Nephron progenitor cell (in vitro differentiated cells): Measurements from ENCODE around the gene DEFB124.
"Not testable (repeated sequence)": the region's sequence is repeated elsewhere in the genome, so short reads cannot be mapped to it uniquely, and the experiment has no call there.

ENCODE experiments used
- DNase-seq: peaks from one replicate; pipeline ENCODE4 v3.0.0; 2021
- H3K27ac Mint-ChIP-seq: 2 replicates; pipeline ENCODE4 v1.8.0; 2021; ENCODE audit warnings: mild to moderate bottlenecking, moderate library complexity, mixed read lengths
- H3K27me3 Mint-ChIP-seq: 2 replicates; pipeline ENCODE4 v1.8.0; 2021; ENCODE audit warnings: mild to moderate bottlenecking, low read depth, mixed read lengths; ENCODE audit not compliant: poor library complexity
- H3K36me3 Mint-ChIP-seq: 2 replicates; pipeline ENCODE4 v1.8.0; 2021; ENCODE audit warnings: low read depth, mixed read lengths
- H3K4me1 Mint-ChIP-seq: 2 replicates; pipeline ENCODE4 v1.8.0; 2021; ENCODE audit warnings: mixed read lengths
- H3K4me3 Mint-ChIP-seq: 2 replicates; pipeline ENCODE4 v1.8.0; 2021; ENCODE audit warnings: mild to moderate bottlenecking, moderate library complexity, mixed read lengths
- H3K9me3 Mint-ChIP-seq: 2 replicates; pipeline ENCODE4 v1.8.0; 2021; ENCODE audit warnings: mild to moderate bottlenecking, moderate library complexity, mixed read lengths
- TF ChIP-seq, protein P1 (sequence below): fragments of 200-600 bp; sonication (generic); IDR thresholded peaks from 2 replicates; pipeline ENCODE4 v1.5.0; 2021; ENCODE audit warnings: antibody characterized with exemption

DEFB124 gene

DNA sequence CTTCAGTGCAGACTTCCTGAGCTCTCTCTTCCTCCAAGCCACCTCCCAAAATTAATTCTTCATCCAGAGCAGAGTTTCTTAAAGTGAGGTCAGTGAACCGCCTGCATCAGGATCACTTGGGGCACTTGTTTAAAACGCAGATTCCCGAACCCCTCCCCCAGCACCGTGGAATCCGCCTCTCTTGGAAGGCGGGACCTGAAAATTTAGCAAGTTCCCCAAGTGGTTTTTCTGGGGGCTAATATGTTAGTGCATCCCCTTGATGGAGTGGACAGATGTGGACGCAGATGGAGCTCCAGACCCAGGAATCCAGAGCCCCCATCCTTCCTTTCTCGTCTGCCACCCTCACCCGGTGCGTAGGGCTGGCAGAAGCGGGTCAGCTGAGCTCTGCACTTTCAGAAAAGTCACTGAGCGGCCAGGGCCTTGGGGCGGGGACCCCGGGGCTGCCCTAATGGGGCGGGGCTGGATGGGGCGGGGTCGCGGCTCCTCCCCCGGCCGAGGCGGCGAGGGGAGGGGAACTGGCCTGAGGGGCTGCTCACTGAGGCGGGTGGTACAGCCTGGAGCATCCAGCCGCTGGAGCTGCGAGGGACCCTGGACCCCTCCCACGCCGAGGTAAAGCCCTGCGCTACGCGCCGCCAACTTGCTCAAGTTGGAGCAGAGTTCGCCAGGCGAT lies at the start of gene DEFB124, which contains the start of gene REM1:
Gene DEFB124, minus strand, starts transcription at position 370 of the 670 bp plus-strand sequence. CDS start 2,114 bp downstream, outside the sequence.
Gene REM1, plus strand, starts transcription at position 531 of the 670 bp plus-strand sequence. CDS start 1,158 bp downstream, outside the sequence.
- Mint-ChIP-seq H3K4me1 (no peaks in the 10 kb centered on the region), H3K36me3 (peaks cover 5% of the 10 kb centered on the region), H3K4me3 (no peak within 1 kb of the TSS), H3K9me3 (peaks cover 55% of the 10 kb centered on the region), H3K27me3 (peaks cover 3% of the 10 kb centered on the region), H3K27ac (no peak within 1 kb of the TSS)
- no peak for DNase-seq
- TF ChIP-seq, protein P1, sequence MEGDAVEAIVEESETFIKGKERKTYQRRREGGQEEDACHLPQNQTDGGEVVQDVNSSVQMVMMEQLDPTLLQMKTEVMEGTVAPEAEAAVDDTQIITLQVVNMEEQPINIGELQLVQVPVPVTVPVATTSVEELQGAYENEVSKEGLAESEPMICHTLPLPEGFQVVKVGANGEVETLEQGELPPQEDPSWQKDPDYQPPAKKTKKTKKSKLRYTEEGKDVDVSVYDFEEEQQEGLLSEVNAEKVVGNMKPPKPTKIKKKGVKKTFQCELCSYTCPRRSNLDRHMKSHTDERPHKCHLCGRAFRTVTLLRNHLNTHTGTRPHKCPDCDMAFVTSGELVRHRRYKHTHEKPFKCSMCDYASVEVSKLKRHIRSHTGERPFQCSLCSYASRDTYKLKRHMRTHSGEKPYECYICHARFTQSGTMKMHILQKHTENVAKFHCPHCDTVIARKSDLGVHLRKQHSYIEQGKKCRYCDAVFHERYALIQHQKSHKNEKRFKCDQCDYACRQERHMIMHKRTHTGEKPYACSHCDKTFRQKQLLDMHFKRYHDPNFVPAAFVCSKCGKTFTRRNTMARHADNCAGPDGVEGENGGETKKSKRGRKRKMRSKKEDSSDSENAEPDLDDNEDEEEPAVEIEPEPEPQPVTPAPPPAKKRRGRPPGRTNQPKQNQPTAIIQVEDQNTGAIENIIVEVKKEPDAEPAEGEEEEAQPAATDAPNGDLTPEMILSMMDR: no peak

DNA sequence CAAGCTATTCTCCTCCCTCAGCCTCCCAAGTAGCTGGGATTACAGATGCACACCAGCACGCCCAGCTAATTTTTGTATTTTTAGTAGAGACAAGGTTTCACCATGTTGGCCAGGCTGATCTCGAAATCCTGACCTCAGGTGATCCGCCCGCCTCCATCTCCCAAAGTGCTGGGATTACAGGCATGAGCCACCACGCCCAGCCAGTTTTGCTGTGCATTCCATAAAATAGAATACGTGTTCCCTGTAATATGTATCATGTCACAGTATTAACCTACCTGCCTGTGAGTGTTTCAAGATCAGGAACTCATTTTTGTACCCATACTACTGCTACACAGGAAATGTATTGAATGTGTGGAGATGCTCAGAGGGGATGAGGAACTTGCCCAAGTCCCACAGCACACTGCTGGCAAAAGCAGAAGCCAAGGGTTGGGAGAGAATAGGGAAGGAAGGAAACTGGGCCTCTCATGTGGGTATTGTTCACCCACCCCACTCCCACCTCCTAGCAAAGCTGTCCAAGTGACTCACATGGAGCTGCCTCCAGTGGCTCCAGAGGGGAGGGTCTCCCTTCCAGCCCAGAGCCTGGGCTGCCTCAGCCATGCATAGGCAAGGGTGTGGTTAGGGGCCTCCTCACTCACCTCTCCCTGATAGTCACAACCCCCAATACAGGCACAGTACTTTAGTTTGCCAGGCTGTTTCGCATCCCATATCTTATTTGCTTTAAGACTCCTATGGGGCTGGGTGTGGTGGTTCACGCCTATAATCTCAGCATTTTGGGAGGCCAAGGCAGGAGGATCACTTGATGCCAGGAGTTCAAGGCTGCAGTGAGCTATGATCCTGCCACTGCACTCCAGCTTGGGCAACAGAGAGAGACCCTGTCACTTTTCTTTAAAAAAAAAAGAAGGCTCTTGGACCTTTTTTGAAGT lies 48.7 kb upstream of the DEFB124 start:
- H3K27ac Mint-ChIP-seq: no peak overlapping the region
- DNase-seq: no peak
- no peak overlapping the region for H3K4me3 Mint-ChIP-seq
- H3K36me3 Mint-ChIP-seq: peaks cover 38% of the 10 kb centered on the region
- H3K9me3 Mint-ChIP-seq: no peaks in the 10 kb centered on the region
- no peaks in the 10 kb centered on the region for H3K27me3 Mint-ChIP-seq
- TF ChIP-seq, protein P1: no peak
- H3K4me1 Mint-ChIP-seq: peaks cover 8% of the 10 kb centered on the region

DNA sequence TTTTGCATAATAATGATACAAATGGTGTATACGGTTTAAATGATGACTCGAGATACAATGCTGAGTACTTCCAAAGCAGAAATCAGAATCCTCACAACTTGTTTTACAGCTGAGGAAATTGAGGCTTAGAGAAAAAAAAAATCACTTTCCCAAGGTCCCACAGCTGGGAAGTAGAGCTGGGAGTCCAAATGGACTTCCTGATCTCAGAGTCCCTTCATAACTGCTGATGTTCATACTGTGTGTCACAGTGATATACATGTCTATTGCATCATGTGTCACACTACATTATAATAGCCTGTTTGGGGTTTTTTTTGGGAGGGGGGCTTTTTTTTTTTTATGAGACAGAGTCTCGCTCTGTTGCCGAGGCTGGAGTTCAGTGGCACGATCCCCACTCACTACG lies 47.8 kb upstream of the DEFB124 start:
- no peak overlapping the region for H3K27ac Mint-ChIP-seq
- H3K36me3 Mint-ChIP-seq: peaks cover 32% of the 10 kb centered on the region

GRCh38 chr20:31521267-31521666 lies 46.3 kb upstream of the DEFB124 start:
- not testable (repeated sequence) for H3K4me3 Mint-ChIP-seq, H3K4me1 Mint-ChIP-seq, DNase-seq, H3K27me3 Mint-ChIP-seq, H3K9me3 Mint-ChIP-seq
- peaks cover 22% of the 10 kb centered on the region for H3K36me3 Mint-ChIP-seq
- peak overlapping the region; percentile 42 for H3K27ac Mint-ChIP-seq

More for the DNA sequence above, 47.8 kb upstream of the DEFB124 start:
- DNase-seq: no peak
- TF ChIP-seq, protein P1: no peak
- Mint-ChIP-seq H3K4me1 (peaks cover 8% of the 10 kb centered on the region), H3K4me3 (no peak overlapping the region), H3K9me3 (no peaks in the 10 kb centered on the region), H3K27me3 (no peaks in the 10 kb centered on the region)

- H3K36me3 Mint-ChIP-seq: peaks cover 14% of the 10 kb centered on the region
- H3K4me3 Mint-ChIP-seq: no peak overlapping the region
- H3K9me3 Mint-ChIP-seq: no peaks in the 10 kb centered on the region
- H3K27ac Mint-ChIP-seq: no peak overlapping the region
- H3K4me1 Mint-ChIP-seq: peaks cover 8% of the 10 kb centered on the region
- TF ChIP-seq, protein P1: no peak
- peaks cover 5% of the 10 kb centered on the region for H3K27me3 Mint-ChIP-seq
- peak; percentile 13 for DNase-seq
Measured at GRCh38 chr20:31517373-31517772, 42.4 kb upstream of the DEFB124 start.

GRCh38 chr20:31516651-31517050 lies 41.7 kb upstream of the DEFB124 start:
- peaks cover 8% of the 10 kb centered on the region for H3K4me1 Mint-ChIP-seq
- H3K4me3 Mint-ChIP-seq: no peak overlapping the region
- no peak for DNase-seq
- peaks cover 8% of the 10 kb centered on the region for H3K27me3 Mint-ChIP-seq
- peaks cover 14% of the 10 kb centered on the region for H3K36me3 Mint-ChIP-seq
- no peaks in the 10 kb centered on the region for H3K9me3 Mint-ChIP-seq
- no peak overlapping the region for H3K27ac Mint-ChIP-seq
- TF ChIP-seq, protein P1: no peak
